HepG2 (cell line): ENCODE data around the gene PODN. TPM values are rescaled to one million over a fixed set of nuclear protein-coding genes. Genes with fewer than 3 reads are reported as not detected.
A peak's percentile ranks its signal among the peaks of the same experiment; 100 is the strongest.

ENCODE experiments used
- AGO1 ChIP-seq: fragments of 200-400 bp; formaldehyde crosslinking; IDR thresholded peaks from 2 replicates; pipeline ENCODE4 v1.6.1; 2017; ENCODE audit warnings: mild to moderate bottlenecking, low read depth, low read length, moderate library complexity; ENCODE audit not compliant: poor library complexity, severe bottlenecking
- ATF1 ChIP-seq: IDR thresholded peaks from 2 replicates; pipeline ENCODE4 v1.6.1; 2016; ENCODE audit warnings: mild to moderate bottlenecking, control low read depth
- CBX2 ChIP-seq, 2 experiments: fragments of 200-600 bp in 1 of 2; sonication (generic); formaldehyde crosslinking in 1 of 2; IDR thresholded peaks; 2 replicates each; pipeline versions ENCODE4 v1.7.0 to v1.8.1; 2018 to 2022; ENCODE audit warnings: low read depth in 2 of 2, low read length in 1 of 2, mild to moderate bottlenecking in 1 of 2, missing genetic modification reagents in 1 of 2
- GABPB1 ChIP-seq: IDR thresholded peaks from 2 replicates; pipeline ENCODE4 v1.6.1; 2016; ENCODE audit warnings: mild to moderate bottlenecking, missing genetic modification reagents, moderate library complexity, missing compliant biosample characterization
- HDAC1 ChIP-seq: sonication (generic); formaldehyde crosslinking; IDR thresholded peaks from 2 replicates; pipeline ENCODE4 v1.5.1; 2020; ENCODE audit warnings: mild to moderate bottlenecking, missing genetic modification reagents
- HNRNPK ChIP-seq: fragments of 200-400 bp; formaldehyde crosslinking; IDR thresholded peaks from 2 replicates; pipeline ENCODE4 v1.6.1; 2018; ENCODE audit warnings: low read length, low read depth, moderate library complexity, mild to moderate bottlenecking; ENCODE audit not compliant: poor library complexity, severe bottlenecking
- MEIS2 ChIP-seq: sonication (generic); formaldehyde crosslinking; IDR thresholded peaks from 2 replicates; pipeline ENCODE4 v1.9.0; 2021; ENCODE audit warnings: mild to moderate bottlenecking, missing genetic modification reagents
- NRL ChIP-seq: sonication (generic); formaldehyde crosslinking; IDR thresholded peaks from 2 replicates; pipeline ENCODE4 v1.5.0; 2020; ENCODE audit warnings: missing genetic modification reagents, mild to moderate bottlenecking, moderate library complexity, borderline replicate concordance
- polyA plus RNA-seq, 8 experiments: library from polyadenylated mRNA; depleted of rRNA in 3 of 8; stranded (reverse) in 7 of 8; unstranded in 1 of 8; fragments of >200 nt; fragmentation: Illumina TruSeq in 4 of 8; extraction: Trizol in 4 of 8; gene quantifications; 2 replicates each; pipeline versions ENCODE4 v1.2.1 to v1.2.3, GENCODE V29; 2011 to 2016; ENCODE audit warnings: low read depth in 4 of 8, missing spikeins in 1 of 8, mixed read lengths in 1 of 8; ENCODE audit not compliant: insufficient read depth in 1 of 8
- total RNA-seq, 5 experiments: library from RNA; depleted of rRNA; stranded (reverse); fragments of >200 nt; fragmentation: Illumina TruSeq; extraction: Trizol; gene quantifications; 2 replicates each; pipeline ENCODE4 v1.2.3, GENCODE V29; 2016; ENCODE audit warnings: low read depth in 1 of 5
- TF ChIP-seq, protein P1 (sequence below): sonication (generic); formaldehyde crosslinking; IDR thresholded peaks from 2 replicates; pipeline ENCODE4 v1.5.0; 2020; ENCODE audit warnings: mild to moderate bottlenecking, missing genetic modification reagents, borderline replicate concordance
- TF ChIP-seq, protein P2 (sequence below), 2 experiments: sonication (generic) in 1 of 2; formaldehyde crosslinking in 1 of 2; IDR thresholded peaks; 2 replicates each; pipeline versions ENCODE4 v1.6.1 to v1.9.0; 2014 to 2022; ENCODE audit warnings: antibody characterized with exemption in 1 of 2, borderline replicate concordance in 1 of 2, inconsistent platforms in 1 of 2, low read depth in 1 of 2, missing genetic modification reagents in 1 of 2
- TF ChIP-seq, protein P3 (sequence below): sonication (generic); formaldehyde crosslinking; IDR thresholded peaks from 2 replicates; pipeline ENCODE4 v1.5.0; 2020; ENCODE audit warnings: missing genetic modification reagents
- TF ChIP-seq, protein P4 (sequence below): sonication (generic); formaldehyde crosslinking; IDR thresholded peaks from 2 replicates; pipeline ENCODE4 v1.5.1; 2020; ENCODE audit warnings: mild to moderate bottlenecking, missing genetic modification reagents, moderate library complexity

PODN gene
- total and polyA plus RNA-seq, 2 of the 13 experiments (the other 11 are each of a cell fraction or from before 2014, with no cell fraction given), result 0.13 TPM; not detected in 1

DNA sequence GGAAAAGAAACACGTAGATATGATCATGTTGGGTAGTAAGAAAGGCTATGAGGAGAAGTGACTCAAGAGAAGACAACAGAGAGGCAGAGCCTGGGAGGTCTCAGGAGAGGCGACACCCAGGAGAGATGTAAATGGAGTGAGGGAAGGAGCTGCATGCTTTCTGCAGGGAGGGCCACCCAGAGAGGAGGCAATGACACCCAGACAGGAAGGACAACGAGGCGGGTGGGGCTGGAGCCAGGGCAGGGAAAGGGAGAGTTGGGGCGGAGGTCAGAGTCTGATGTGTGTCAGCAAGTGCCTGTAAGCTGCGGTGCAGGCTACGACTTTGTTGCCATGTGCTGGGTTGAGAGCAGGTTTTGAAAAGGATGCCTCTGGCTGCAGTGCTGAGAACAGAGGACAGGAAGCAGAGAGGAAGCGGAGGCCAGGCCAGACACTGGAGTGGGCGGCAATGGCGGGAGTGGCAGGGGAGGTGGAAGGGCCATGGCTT lies 49.1 kb downstream of the PODN start (continued):
- TF ChIP-seq, protein P1, sequence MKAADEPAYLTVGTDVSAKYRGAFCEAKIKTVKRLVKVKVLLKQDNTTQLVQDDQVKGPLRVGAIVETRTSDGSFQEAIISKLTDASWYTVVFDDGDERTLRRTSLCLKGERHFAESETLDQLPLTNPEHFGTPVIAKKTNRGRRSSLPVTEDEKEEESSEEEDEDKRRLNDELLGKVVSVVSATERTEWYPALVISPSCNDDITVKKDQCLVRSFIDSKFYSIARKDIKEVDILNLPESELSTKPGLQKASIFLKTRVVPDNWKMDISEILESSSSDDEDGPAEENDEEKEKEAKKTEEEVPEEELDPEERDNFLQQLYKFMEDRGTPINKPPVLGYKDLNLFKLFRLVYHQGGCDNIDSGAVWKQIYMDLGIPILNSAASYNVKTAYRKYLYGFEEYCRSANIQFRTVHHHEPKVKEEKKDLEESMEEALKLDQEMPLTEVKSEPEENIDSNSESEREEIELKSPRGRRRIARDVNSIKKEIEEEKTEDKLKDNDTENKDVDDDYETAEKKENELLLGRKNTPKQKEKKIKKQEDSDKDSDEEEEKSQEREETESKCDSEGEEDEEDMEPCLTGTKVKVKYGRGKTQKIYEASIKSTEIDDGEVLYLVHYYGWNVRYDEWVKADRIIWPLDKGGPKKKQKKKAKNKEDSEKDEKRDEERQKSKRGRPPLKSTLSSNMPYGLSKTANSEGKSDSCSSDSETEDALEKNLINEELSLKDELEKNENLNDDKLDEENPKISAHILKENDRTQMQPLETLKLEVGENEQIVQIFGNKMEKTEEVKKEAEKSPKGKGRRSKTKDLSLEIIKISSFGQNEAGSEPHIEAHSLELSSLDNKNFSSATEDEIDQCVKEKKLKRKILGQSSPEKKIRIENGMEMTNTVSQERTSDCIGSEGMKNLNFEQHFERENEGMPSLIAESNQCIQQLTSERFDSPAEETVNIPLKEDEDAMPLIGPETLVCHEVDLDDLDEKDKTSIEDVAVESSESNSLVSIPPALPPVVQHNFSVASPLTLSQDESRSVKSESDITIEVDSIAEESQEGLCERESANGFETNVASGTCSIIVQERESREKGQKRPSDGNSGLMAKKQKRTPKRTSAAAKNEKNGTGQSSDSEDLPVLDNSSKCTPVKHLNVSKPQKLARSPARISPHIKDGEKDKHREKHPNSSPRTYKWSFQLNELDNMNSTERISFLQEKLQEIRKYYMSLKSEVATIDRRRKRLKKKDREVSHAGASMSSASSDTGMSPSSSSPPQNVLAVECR, result peak; percentile 63; the same call in 1 of the 2 replicates
- TF ChIP-seq, protein P2, sequence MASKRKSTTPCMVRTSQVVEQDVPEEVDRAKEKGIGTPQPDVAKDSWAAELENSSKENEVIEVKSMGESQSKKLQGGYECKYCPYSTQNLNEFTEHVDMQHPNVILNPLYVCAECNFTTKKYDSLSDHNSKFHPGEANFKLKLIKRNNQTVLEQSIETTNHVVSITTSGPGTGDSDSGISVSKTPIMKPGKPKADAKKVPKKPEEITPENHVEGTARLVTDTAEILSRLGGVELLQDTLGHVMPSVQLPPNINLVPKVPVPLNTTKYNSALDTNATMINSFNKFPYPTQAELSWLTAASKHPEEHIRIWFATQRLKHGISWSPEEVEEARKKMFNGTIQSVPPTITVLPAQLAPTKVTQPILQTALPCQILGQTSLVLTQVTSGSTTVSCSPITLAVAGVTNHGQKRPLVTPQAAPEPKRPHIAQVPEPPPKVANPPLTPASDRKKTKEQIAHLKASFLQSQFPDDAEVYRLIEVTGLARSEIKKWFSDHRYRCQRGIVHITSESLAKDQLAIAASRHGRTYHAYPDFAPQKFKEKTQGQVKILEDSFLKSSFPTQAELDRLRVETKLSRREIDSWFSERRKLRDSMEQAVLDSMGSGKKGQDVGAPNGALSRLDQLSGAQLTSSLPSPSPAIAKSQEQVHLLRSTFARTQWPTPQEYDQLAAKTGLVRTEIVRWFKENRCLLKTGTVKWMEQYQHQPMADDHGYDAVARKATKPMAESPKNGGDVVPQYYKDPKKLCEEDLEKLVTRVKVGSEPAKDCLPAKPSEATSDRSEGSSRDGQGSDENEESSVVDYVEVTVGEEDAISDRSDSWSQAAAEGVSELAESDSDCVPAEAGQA (IDR thresholded peaks at IDR 0.05; ENCODE audit: low read depth), result no peak
- TF ChIP-seq, protein P2 (CRISPR knock-in tag; IDR thresholded peaks at IDR 0.05; ENCODE audit: borderline replicate concordance), result no peak
- TF ChIP-seq MEIS2 (CRISPR knock-in tag), result 0 out of 2 replicates have a peak, but pooled peaks have one; percentile 40
- TF ChIP-seq HNRNPK, result no peak
- TF ChIP-seq GABPB1 (CRISPR knock-in tag), result peak; percentile 68
- TF ChIP-seq, protein P3, sequence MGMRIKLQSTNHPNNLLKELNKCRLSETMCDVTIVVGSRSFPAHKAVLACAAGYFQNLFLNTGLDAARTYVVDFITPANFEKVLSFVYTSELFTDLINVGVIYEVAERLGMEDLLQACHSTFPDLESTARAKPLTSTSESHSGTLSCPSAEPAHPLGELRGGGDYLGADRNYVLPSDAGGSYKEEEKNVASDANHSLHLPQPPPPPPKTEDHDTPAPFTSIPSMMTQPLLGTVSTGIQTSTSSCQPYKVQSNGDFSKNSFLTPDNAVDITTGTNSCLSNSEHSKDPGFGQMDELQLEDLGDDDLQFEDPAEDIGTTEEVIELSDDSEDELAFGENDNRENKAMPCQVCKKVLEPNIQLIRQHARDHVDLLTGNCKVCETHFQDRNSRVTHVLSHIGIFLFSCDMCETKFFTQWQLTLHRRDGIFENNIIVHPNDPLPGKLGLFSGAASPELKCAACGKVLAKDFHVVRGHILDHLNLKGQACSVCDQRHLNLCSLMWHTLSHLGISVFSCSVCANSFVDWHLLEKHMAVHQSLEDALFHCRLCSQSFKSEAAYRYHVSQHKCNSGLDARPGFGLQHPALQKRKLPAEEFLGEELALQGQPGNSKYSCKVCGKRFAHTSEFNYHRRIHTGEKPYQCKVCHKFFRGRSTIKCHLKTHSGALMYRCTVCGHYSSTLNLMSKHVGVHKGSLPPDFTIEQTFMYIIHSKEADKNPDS (CRISPR knock-in tag), result no peak
- TF ChIP-seq AGO1, result no peak
- TF ChIP-seq, protein P4, sequence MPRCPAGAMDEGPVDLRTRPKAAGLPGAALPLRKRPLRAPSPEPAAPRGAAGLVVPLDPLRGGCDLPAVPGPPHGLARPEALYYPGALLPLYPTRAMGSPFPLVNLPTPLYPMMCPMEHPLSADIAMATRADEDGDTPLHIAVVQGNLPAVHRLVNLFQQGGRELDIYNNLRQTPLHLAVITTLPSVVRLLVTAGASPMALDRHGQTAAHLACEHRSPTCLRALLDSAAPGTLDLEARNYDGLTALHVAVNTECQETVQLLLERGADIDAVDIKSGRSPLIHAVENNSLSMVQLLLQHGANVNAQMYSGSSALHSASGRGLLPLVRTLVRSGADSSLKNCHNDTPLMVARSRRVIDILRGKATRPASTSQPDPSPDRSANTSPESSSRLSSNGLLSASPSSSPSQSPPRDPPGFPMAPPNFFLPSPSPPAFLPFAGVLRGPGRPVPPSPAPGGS, result peak; percentile 15; the same call in 1 of the 2 replicates
- TF ChIP-seq ATF1 (CRISPR knock-in tag), result no peak
- TF ChIP-seq CBX2 (IDR thresholded peaks at IDR 0.05; ENCODE audit: low read depth, low read length), result no peak
- TF ChIP-seq CBX2 (CRISPR knock-in tag; IDR thresholded peaks at IDR 0.05; ENCODE audit: low read depth), result peak; percentile 34; the same call in 1 of the 2 replicates
- peak; percentile 82 for TF ChIP-seq HDAC1 (CRISPR knock-in tag)
- 0 out of 2 replicates have a peak, but pooled peaks have one; percentile 23 for TF ChIP-seq NRL (CRISPR knock-in tag)
